A549 treated with dexamethasone at 1 μM for 4 hours (cell line): ENCODE data around the gene DSPP. TPM values are rescaled to one million over a fixed set of nuclear protein-coding genes. Genes with fewer than 3 reads are reported as not detected.

Source experiments
- total RNA-seq: library from RNA; stranded (reverse); fragments of 200-300 nt; extraction: Qiagen RNA extraction; gene quantifications from 5 replicates; pipeline ENCODE4 v1.2.3, GENCODE V29; 2022

Gene DSPP
- not detected in 5 replicates for total RNA-seq

GRCh38 chr4:87608229-87608628 lies at the start of gene DSPP:
Gene DSPP, plus strand, starts transcription at chr4:87608529. Its CDS starts 2,380 bp downstream, at chr4:87610909.

GRCh38 chr4:87649980-87650379 lies 41.7 kb downstream of the DSPP start, which contains the start of gene DMP1:
Gene DMP1, plus strand, starts transcription at chr4:87650280. Its CDS starts 6,213 bp downstream, at chr4:87656493.

Other genes starting within 250 kb of the DSPP start
- 46.0 to 61.8 TPM (median 57.0 TPM) in 5 replicates for gene HSD17B11, start 217.3 kb upstream of the DSPP start, total RNA-seq
- gene NUDT9, start 186.0 kb upstream of the DSPP start, total RNA-seq = 25.6 to 35.9 TPM (median 27.8 TPM) in 5 replicates
- gene SPARCL1, start 79.2 kb upstream of the DSPP start, total RNA-seq = not detected in 5 replicates
- 0.04 TPM in 1 of 5 replicates, not detected in the others for gene DMP1, start 41.8 kb downstream of the DSPP start, total RNA-seq
- not detected in 5 replicates for gene IBSP, start 191.0 kb downstream of the DSPP start, total RNA-seq
- not detected in 5 replicates for gene MEPE, start 224.4 kb downstream of the DSPP start, total RNA-seq